A549 (cell line): ENCODE data around the gene TNS3. TPM values are rescaled to one million over a fixed set of nuclear protein-coding genes. Genes with fewer than 3 reads are reported as not detected.

ENCODE experiments used
- ATAC-seq, 2 experiments: fragments of 200-7000 bp in 1 of 2; fragments of >200 bp in 1 of 2; cut with Nextera tagmentation in 1 of 2; cut with Tn5 transposase in 1 of 2; 3 replicates each; pipeline versions ENCODE4 v1.8.0 to v1.9.1; 2018 to 2020; ENCODE audit warnings: mild to moderate bottlenecking in 1 of 2, moderate library complexity in 1 of 2
- CTCF ChIA-PET: fragments of 300-600 bp; sonication (Branson Sonifier 250); formaldehyde crosslinking; extraction: SDS; loops from one replicate; lab custom pipeline; 2021; ENCODE audit warnings: antibody characterized with exemption, inconsistent platforms; lab: Yijun Ruan, JAX
- POLR2A ChIA-PET: fragments of 350-600 bp; formaldehyde crosslinking; extraction: SDS; loops from one replicate; lab custom pipeline; 2021; ENCODE audit warnings: antibody characterized with exemption, inconsistent platforms; lab: Yijun Ruan, JAX
- DNase-seq, 2 experiments: peaks; one replicate each; pipeline versions ENCODE4 v3.0.0 to v3.0.0-alpha.2; 2011 to 2016; ENCODE audit warnings: low read depth in 1 of 2, low spot score in 1 of 2
- FAIRE-seq: peaks from 2 replicates; lab custom pipeline; 2011; peaks lifted over from hg19 to GRCh38; lab: Jason Lieb, UNC
- H3K27ac ChIP-seq, 2 experiments: fragments of >200 bp; sonication (Bioruptor Twin); formaldehyde crosslinking; 3 replicates each; pipeline ENCODE4 v1.5.1; 2016 to 2017
- H3K4me1 ChIP-seq: fragments of >200 bp; sonication (Bioruptor Twin); formaldehyde crosslinking; 3 replicates; pipeline ENCODE4 v1.6.1; 2016
- H3K4me2 ChIP-seq: fragments of >200 bp; sonication (Bioruptor Twin); formaldehyde crosslinking; 3 replicates; pipeline ENCODE4 v1.6.1; 2016
- H3K4me3 ChIP-seq: fragments of >200 bp; sonication (Bioruptor Twin); formaldehyde crosslinking; 3 replicates; pipeline ENCODE4 v1.5.1; 2016
- H3K9me3 ChIP-seq: fragments of >200 bp; sonication (Bioruptor Twin); formaldehyde crosslinking; 3 replicates; pipeline ENCODE4 v1.6.1; 2016
- CEBPB ChIP-seq, 2 experiments: fragments of >200 bp in 1 of 2; sonication (Bioruptor Twin) in 1 of 2; formaldehyde crosslinking in 1 of 2; IDR thresholded peaks; 2 replicates each; pipeline ENCODE4 v1.6.1; 2012 to 2016
- ELK1 ChIP-seq: fragments of 150-350 bp; IDR thresholded peaks from 2 replicates; pipeline ENCODE4 v1.6.1; 2014; ENCODE audit warnings: low read depth, mild to moderate bottlenecking, low read length
- EP300 ChIP-seq, 2 experiments: fragments of >200 bp; sonication (Bioruptor Twin); formaldehyde crosslinking; IDR thresholded peaks; 2 replicates in 1 of 2; 3 replicates in 1 of 2; pipeline ENCODE4 v1.6.1; 2016 to 2017
- FOSB ChIP-seq: fragments of 250-450 bp; sonication (Bioruptor Pico); IDR thresholded peaks from 2 replicates; pipeline ENCODE4 v1.5.0; 2020; ENCODE audit warnings: mild to moderate bottlenecking, moderate library complexity
- FOSL2 ChIP-seq, 2 experiments: fragments of 450-650 bp in 1 of 2; fragments of >200 bp in 1 of 2; sonication (Bioruptor Twin) in 1 of 2; formaldehyde crosslinking; IDR thresholded peaks; 2 replicates each; pipeline versions ENCODE4 v1.5.0 to v1.6.1; 2016 to 2020; ENCODE audit warnings: mild to moderate bottlenecking in 1 of 2, moderate library complexity in 1 of 2
- FOXS1 ChIP-seq: fragments of 250-450 bp; sonication (Bioruptor Pico); IDR thresholded peaks from 2 replicates; pipeline ENCODE4 v1.5.0; 2020; ENCODE audit warnings: mild to moderate bottlenecking, moderate library complexity
- GATA3 ChIP-seq: IDR thresholded peaks from 2 replicates; pipeline ENCODE4 v1.6.1; 2012; ENCODE audit warnings: borderline replicate concordance
- HDAC2 ChIP-seq: fragments of 200-600 bp; sonication (generic); IDR thresholded peaks from 2 replicates; pipeline ENCODE4 v1.6.1; 2016
- HEYL ChIP-seq: fragments of 250-450 bp; sonication (Bioruptor Pico); IDR thresholded peaks from 2 replicates; pipeline ENCODE4 v1.8.0; 2021; ENCODE audit warnings: mild to moderate bottlenecking, moderate library complexity
- HOXA7 ChIP-seq: fragments of 250-450 bp; sonication (Bioruptor Pico); IDR thresholded peaks from 2 replicates; pipeline ENCODE4 v1.5.0; 2020; ENCODE audit warnings: mild to moderate bottlenecking, moderate library complexity
- HOXB13 ChIP-seq: fragments of 250-450 bp; sonication (Bioruptor Pico); IDR thresholded peaks from 2 replicates; pipeline ENCODE4 v1.5.0; 2020; ENCODE audit warnings: low read depth, mild to moderate bottlenecking, moderate library complexity
- HOXB5 ChIP-seq: fragments of 250-450 bp; sonication (Bioruptor Pico); IDR thresholded peaks from 2 replicates; pipeline ENCODE4 v1.5.0; 2020; ENCODE audit warnings: mild to moderate bottlenecking, moderate library complexity
- JUN ChIP-seq, 2 experiments: fragments of >200 bp; sonication (Bioruptor Twin); formaldehyde crosslinking; IDR thresholded peaks; 2 replicates in 1 of 2; 3 replicates in 1 of 2; pipeline ENCODE4 v1.6.1; 2016 to 2017
- MAX ChIP-seq: IDR thresholded peaks from 2 replicates; pipeline ENCODE4 v1.6.1; 2012
- MAZ ChIP-seq: fragments of 150-350 bp; IDR thresholded peaks from 2 replicates; pipeline ENCODE4 v1.6.1; 2014; ENCODE audit warnings: antibody characterized with exemption, low read depth, low read length, borderline replicate concordance
- MYC ChIP-seq: IDR thresholded peaks from 2 replicates; pipeline ENCODE4 v1.6.1; 2012; ENCODE audit warnings: mild to moderate bottlenecking, inconsistent platforms, low read length, improper control_type of control experiment, borderline replicate concordance
- NR3C1 ChIP-seq: fragments of >200 bp; sonication (Bioruptor Twin); formaldehyde crosslinking; IDR thresholded peaks from 3 replicates; pipeline ENCODE4 v1.6.1; 2017
- POLR2A ChIP-seq: IDR thresholded peaks from 2 replicates; pipeline ENCODE4 v1.6.1; 2012; ENCODE audit warnings: mild to moderate bottlenecking, low read length
- POLR2AphosphoS2 ChIP-seq: conservative IDR thresholded peaks from 2 replicates; pipeline ENCODE4 v1.6.1; 2012; ENCODE audit warnings: low read length, improper control_type of control experiment, inconsistent platforms
- RAD21 ChIP-seq, 2 experiments: fragments of >200 bp in 1 of 2; sonication (Bioruptor Twin) in 1 of 2; formaldehyde crosslinking in 1 of 2; IDR thresholded peaks in 1 of 2; conservative IDR thresholded peaks in 1 of 2; 2 replicates in 1 of 2; 3 replicates in 1 of 2; pipeline ENCODE4 v1.6.1; 2012 to 2018; ENCODE audit warnings: inconsistent platforms in 1 of 2
- REST ChIP-seq: fragments of 200-600 bp; sonication (generic); IDR thresholded peaks from 2 replicates; pipeline ENCODE4 v1.6.1; 2016; ENCODE audit warnings: antibody characterized with exemption, mild to moderate bottlenecking, moderate library complexity
- TP53 ChIP-seq: fragments of 250-450 bp; sonication (Bioruptor Pico); IDR thresholded peaks from 2 replicates; pipeline ENCODE4 v1.5.0; 2021; ENCODE audit warnings: mild to moderate bottlenecking, moderate library complexity
- ZNF302 ChIP-seq: fragments of 250-450 bp; sonication (Bioruptor Pico); IDR thresholded peaks from 2 replicates; pipeline ENCODE4 v1.9.0; 2021; ENCODE audit warnings: inconsistent platforms, mild to moderate bottlenecking, moderate library complexity
- WGBS: methylation state at CpG from one replicate; pipeline ENCODE4 v1.1.6; 2017; ENCODE audit errors: missing lambda C conversion rate; 5-methylcytosine and 5-hydroxymethylcytosine counted together
- polyA plus RNA-seq, 4 experiments: library from polyadenylated mRNA; depleted of rRNA in 3 of 4; stranded (reverse); fragments of >200 nt; fragmentation: RNase III in 1 of 4; extraction: RNeasy Plus Mini Kit Qiagen cat#74134 plus additional on column Dnase treatment in 1 of 4; gene quantifications; 2 replicates in 3 of 4; 3 replicates in 1 of 4; pipeline ENCODE4 v1.2.3, GENCODE V29; 2011 to 2017
- TF ChIP-seq, protein P1 (sequence below): fragments of >200 bp; sonication (Bioruptor Twin); formaldehyde crosslinking; IDR thresholded peaks from 3 replicates; pipeline ENCODE4 v1.6.1; 2016
- TF ChIP-seq, protein P2 (sequence below): fragments of 250-450 bp; sonication (Bioruptor Pico); IDR thresholded peaks from 2 replicates; pipeline ENCODE4 v1.5.0; 2020; ENCODE audit warnings: low read depth, mild to moderate bottlenecking, moderate library complexity

TNS3 gene
- polyA plus RNA-seq, 2 of the 4 experiments (the other 2 are of a cell fraction), result 107 to 134 TPM

DNA sequence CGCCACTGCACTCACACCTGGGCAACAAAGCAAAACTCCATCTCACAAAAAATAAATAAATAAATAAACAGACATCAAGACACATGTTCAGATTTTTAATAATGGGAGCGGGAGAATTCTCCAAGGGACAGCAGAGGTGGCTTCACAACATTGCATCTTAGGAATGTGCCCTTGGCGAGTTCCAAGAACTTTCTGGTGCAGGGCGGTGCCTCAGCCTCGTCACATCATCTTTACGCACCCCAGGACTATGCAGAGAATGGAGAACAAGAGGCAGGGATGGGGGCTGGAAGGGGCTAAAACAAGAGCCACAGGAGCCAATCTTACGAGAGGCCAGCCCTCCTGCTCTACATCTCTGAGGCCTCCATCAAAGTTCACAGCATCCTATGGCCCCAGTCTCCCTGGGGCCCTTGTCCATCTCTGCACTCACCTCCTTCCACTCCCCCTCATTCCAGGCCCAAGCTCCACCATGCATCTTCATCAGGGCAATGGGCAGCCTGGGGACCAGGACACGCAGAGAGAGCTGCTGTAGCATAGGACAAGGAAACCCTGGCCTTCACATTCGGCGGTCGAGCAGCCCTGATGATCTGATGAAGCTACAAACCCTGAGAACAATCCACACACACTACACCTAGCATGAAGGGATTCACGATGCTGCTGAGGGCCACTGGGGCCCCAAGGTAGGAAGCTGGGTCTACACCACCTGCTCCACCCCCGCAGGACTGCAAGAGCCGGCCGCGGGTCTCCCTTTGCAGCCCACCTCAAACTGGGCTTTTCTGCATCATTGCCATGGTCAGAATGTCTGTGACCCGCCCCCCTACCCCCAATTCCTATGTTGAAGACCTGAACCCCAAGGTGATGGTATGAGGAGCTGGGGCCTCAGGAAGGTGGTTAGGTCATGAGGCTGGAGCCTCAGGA, 22.3 kb downstream of the TNS3 start:
- Histone ChIP-seq H3K4me1 (peaks cover 89% of the 10 kb centered on the region), H3K27ac (peak overlapping the region; percentile 74 to 84; a peak in 4 of 6 replicates), H3K4me3 (no peak overlapping the region), H3K9me3 (no peaks in the 10 kb centered on the region), H3K4me2 (peak overlapping the region; percentile 58; the same call in 1 of the 3 replicates)
- DNase-seq, result no peak
- no peak; a peak in 1 of 5 replicates for TF ChIP-seq JUN (IDR thresholded peaks at IDR 0.05)
- no peak for TF ChIP-seq HOXB13 (CRISPR knock-in tag)
- TF ChIP-seq POLR2AphosphoS2, result peak; percentile 17; the same call in 1 of the 2 replicates
- TF ChIP-seq MAZ, result no peak
- TF ChIP-seq, protein P1, sequence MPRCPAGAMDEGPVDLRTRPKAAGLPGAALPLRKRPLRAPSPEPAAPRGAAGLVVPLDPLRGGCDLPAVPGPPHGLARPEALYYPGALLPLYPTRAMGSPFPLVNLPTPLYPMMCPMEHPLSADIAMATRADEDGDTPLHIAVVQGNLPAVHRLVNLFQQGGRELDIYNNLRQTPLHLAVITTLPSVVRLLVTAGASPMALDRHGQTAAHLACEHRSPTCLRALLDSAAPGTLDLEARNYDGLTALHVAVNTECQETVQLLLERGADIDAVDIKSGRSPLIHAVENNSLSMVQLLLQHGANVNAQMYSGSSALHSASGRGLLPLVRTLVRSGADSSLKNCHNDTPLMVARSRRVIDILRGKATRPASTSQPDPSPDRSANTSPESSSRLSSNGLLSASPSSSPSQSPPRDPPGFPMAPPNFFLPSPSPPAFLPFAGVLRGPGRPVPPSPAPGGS, result no peak
- 0 out of 2 replicates have a peak, but pooled peaks have one; percentile 26 for TF ChIP-seq MAX
- no peak for ATAC-seq
- WGBS, result 96% methylated on average over 16 of the region's 17 CpGs
- POLR2A ChIA-PET, result interaction anchor here (0.6 to 0.7 kb wide), 2 partner anchors 12 to 17 kb away, joined by 3 to 5 read pairs; no protein-coding TSS in a partner anchor
- CTCF ChIA-PET, result interaction anchor here (2.2 kb wide), 1 partner anchor 260 kb away, joined by 7 read pairs; no protein-coding TSS in a partner anchor
- FAIRE-seq, result no peak

DNA sequence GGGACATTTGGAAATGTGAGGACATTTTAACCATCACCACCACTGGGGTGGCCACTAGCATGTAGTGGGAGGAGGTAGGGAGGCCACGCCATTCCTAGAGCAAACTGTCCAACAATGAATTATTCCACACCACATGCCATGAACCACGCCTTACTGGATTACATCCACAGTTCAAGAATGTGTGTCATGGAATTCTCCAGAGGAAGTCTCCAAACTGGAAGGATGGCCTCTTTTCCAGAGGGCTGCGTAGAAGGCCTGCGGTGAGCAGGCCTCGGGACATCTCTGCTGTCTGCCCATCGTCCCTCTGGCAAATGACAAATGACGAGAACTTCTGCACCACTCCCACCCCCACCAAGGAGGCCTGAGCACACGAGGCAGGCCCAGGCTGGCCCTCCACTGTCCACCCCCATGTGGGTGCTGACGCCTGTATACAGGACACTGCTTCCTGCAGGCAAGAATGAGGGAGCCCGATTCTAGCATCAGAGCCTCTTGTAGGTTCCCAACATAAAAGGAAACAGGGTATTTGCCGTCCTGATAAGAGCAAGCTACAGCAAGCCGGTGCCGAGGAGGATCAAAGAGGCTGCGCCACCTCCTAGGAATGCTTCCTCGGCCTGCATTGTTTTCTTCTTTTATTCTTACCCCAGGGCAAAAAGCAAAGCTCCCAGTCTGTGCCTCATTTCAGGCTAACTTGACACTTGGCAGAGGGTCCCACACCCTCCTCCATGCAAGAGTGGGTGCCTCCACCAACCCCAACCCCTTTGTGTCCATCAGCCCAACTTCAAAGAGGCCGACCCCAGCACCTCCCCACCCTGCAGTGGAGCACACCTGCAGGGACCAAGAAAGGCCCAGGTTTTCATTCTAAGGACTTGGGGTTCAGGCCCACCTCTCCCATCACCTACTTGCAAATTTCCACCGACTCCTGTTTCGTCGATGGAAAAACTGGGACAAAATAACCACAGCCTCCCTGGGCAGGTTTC, 23.9 kb downstream of the TNS3 start:
- Histone ChIP-seq H3K27ac (peak overlapping the region; percentile 74 to 84), H3K4me2 (peak overlapping the region; percentile 58), H3K4me3 (no peak overlapping the region), H3K9me3 (no peaks in the 10 kb centered on the region), H3K4me1 (peaks cover 88% of the 10 kb centered on the region)
- ATAC-seq, result peak; percentile 71 to 81
- ChIA-PET POLR2A (interaction anchor here (0.7 kb wide), 1 partner anchor 13 kb away, joined by 4 read pairs; no protein-coding TSS in a partner anchor), CTCF (interaction anchor here (0.9 to 3.6 kb wide), 3 partner anchors 12 to 417 kb away, joined by 3 to 19 read pairs (median 3); no protein-coding TSS in a partner anchor)
- FAIRE-seq, result peak; percentile 23
- DNase-seq, result peak; percentile 76 to 86
- WGBS, result 27% methylated on average over 19 of the region's 19 CpGs
- TF ChIP-seq CEBPB (IDR thresholded peaks at IDR 0.05) (no peak), MYC (peak; percentile 61), POLR2A (no peak), EP300 (IDR thresholded peaks at IDR 0.05) (peak in 1 of 2 experiments; percentile 62; a peak in 3 of 5 replicates), FOXS1 (CRISPR knock-in tag) (no peak), NR3C1 (no peak), HOXA7 (CRISPR knock-in tag) (peak; percentile 11; the same call in 1 of the 2 replicates), HOXB13 (CRISPR knock-in tag) (no peak), ZNF302 (CRISPR knock-in tag) (0 out of 2 replicates have a peak, but pooled peaks have one; percentile 32), HDAC2 (no peak), FOSB (CRISPR knock-in tag) (peak; percentile 72; the same call in 1 of the 2 replicates), ELK1 (no peak), HEYL (CRISPR knock-in tag) (no peak), RAD21 (conservative IDR thresholded peaks at IDR 0.05 in 1 of 2, IDR thresholded peaks at IDR 0.05 in 1 of 2) (no peak), HOXB5 (CRISPR knock-in tag) (no peak), REST (no peak), TP53 (CRISPR knock-in tag) (0 out of 2 replicates have a peak, but pooled peaks have one; percentile 53), FOSL2 (IDR thresholded peaks at IDR 0.05) (no peak), FOSL2 (CRISPR knock-in tag; IDR thresholded peaks at IDR 0.05) (peak; percentile 43; the same call in 1 of the 2 replicates), GATA3 (peak; percentile 55)
- TF ChIP-seq, protein P2, sequence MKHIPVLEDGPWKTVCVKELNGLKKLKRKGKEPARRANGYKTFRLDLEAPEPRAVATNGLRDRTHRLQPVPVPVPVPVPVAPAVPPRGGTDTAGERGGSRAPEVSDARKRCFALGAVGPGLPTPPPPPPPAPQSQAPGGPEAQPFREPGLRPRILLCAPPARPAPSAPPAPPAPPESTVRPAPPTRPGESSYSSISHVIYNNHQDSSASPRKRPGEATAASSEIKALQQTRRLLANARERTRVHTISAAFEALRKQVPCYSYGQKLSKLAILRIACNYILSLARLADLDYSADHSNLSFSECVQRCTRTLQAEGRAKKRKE (CRISPR knock-in tag), result peak; percentile 29; the same call in 1 of the 2 replicates
